Right atrium auricular region (tissue), 2 donors: Measurements from ENCODE around the gene FCSK. TPM values are rescaled to one million over a fixed set of nuclear protein-coding genes. Genes with fewer than 3 reads are reported as not detected.

Source experiments
- DNase-seq: peaks from one replicate; pipeline ENCODE4 v3.0.0-alpha.2; 2019; ENCODE audit warnings: low spot score
- H3K27ac ChIP-seq, 2 donors: fragments of 200-600 bp; sonication (generic); 1 replicate in 1 of 2; 2 replicates in 1 of 2; pipeline ENCODE4 v1.5.1; 2016 to 2019
- H3K27me3 ChIP-seq, 2 donors: fragments of 200-600 bp; sonication (generic); one replicate each; pipeline versions ENCODE4 v1.5.1 to v1.6.0; 2017 to 2019
- H3K36me3 ChIP-seq: fragments of 200-600 bp; sonication (generic); one replicate; pipeline ENCODE4 v1.5.1; 2016
- H3K4me1 ChIP-seq, 2 donors: fragments of 200-600 bp; sonication (generic); one replicate each; pipeline versions ENCODE4 v1.5.1 to v1.6.0; 2017 to 2019
- H3K4me3 ChIP-seq, 2 donors: fragments of 200-600 bp; sonication (generic); 1 replicate in 1 of 2; 2 replicates in 1 of 2; pipeline ENCODE4 v1.5.1; 2017 to 2019; ENCODE audit warnings: mild to moderate bottlenecking in 1 of 2, moderate library complexity in 1 of 2
- H3K9me3 ChIP-seq, 2 donors: fragments of 200-600 bp; sonication (generic); one replicate each; pipeline ENCODE4 v1.5.1; 2019
- total RNA-seq, 2 donors: library from RNA; depleted of rRNA; stranded (reverse); fragments of >200 nt; gene quantifications; one replicate each; pipeline ENCODE4 v1.1.0, GENCODE V29; 2016
- TF ChIP-seq, protein P1 (sequence below), 2 donors: fragments of 200-600 bp; sonication (generic); IDR thresholded peaks; one replicate each; pipeline ENCODE4 v1.5.1; 2019; ENCODE audit warnings: antibody characterized with exemption in 2 of 2

Gene FCSK
- total RNA-seq, 2 donors from 2014 or later: 9.5 to 10.2 TPM

DNA sequence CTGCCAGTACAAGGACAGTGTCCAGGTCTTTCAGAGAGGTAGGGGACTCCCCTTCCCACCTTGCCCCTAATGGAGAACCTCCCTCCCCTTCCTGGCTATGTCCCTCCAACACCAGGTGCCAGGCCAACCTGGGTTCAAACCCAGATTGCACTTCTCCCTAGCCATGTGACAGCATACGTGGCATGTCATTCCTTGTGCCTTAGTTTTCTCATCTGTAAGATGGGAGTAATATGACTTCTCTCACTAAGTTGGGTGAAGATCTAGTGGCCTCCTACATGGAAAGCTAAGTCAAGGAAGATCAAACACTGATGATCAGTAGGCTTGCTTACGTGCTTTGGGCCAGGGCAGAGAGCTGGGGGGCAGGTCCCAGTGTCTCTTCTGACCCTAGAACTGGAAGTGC, 8.8 kb downstream of the FCSK start:
- H3K27me3 ChIP-seq: no peaks in the 10 kb centered on the region
- peaks cover 7% of the 10 kb centered on the region for H3K36me3 ChIP-seq
- no peaks in the 10 kb centered on the region for H3K9me3 ChIP-seq
- H3K4me1 ChIP-seq: peaks cover 0 to 13% of the 10 kb centered on the region in 2 donors
- DNase-seq: no peak
- no peak overlapping the region for H3K27ac ChIP-seq
- TF ChIP-seq, protein P1, sequence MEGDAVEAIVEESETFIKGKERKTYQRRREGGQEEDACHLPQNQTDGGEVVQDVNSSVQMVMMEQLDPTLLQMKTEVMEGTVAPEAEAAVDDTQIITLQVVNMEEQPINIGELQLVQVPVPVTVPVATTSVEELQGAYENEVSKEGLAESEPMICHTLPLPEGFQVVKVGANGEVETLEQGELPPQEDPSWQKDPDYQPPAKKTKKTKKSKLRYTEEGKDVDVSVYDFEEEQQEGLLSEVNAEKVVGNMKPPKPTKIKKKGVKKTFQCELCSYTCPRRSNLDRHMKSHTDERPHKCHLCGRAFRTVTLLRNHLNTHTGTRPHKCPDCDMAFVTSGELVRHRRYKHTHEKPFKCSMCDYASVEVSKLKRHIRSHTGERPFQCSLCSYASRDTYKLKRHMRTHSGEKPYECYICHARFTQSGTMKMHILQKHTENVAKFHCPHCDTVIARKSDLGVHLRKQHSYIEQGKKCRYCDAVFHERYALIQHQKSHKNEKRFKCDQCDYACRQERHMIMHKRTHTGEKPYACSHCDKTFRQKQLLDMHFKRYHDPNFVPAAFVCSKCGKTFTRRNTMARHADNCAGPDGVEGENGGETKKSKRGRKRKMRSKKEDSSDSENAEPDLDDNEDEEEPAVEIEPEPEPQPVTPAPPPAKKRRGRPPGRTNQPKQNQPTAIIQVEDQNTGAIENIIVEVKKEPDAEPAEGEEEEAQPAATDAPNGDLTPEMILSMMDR (IDR thresholded peaks at IDR 0.05): no peak
- no peak overlapping the region for H3K4me3 ChIP-seq

DNA sequence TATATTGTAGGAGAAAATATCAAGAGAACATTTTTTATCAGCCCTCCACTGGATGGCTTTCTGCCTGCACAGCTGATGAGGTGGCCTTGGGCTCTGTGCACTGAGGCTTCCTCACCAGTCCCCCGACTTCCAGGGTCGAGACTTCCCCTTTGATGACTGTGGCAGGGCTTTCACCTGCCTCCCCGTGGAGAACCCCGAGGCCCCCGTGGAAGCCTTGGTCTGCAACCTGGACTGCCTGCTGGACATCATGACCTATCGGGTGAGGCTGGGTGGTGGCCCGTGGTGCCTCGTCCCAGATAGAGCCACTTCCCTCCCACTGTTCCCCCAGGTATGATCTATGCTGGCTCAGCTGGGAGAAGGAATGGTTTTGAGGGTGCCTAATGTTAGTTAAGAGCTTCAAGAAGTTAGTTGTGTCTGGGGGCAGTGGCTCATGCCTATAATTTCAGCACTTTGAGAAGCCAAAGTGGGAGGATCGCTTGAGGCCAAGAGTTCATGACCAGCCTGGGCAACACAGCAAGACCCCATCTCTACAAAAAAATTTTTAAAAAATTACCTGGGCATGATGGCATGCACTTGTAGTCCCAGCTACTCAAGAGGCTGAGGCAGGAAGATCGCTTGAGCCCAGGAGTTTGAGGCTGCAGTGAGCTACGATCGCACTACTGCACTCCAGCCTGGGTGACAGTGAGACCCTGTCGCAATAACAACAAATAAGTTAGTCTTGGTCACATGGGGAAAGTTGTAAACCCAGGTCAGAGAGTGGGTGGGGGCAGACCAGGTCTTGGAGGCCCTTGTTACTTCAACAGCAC, 11.8 kb downstream of the FCSK start:
- Histone ChIP-seq H3K4me3 (no peak overlapping the region), H3K27me3 (no peaks in the 10 kb centered on the region), H3K27ac (no peak overlapping the region), H3K9me3 (no peaks in the 10 kb centered on the region), H3K4me1 (peaks cover 0 to 4% of the 10 kb centered on the region in 2 donors), H3K36me3 (peaks cover 7% of the 10 kb centered on the region)
- TF ChIP-seq, protein P1 (IDR thresholded peaks at IDR 0.05): no peak
- DNase-seq: no peak

DNA sequence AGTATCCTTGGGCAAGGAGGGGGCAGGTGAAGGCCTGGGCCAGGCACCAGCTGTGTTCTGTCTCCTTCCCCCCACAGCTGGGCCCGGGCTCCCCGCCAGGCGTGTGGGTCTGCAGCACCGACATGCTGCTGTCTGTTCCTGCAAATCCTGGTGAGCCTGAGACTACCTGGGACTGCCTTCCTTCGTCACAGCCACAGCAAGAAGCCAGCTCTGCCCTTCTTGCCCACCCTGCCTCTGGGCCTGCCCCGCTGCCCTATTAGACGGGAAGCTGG, 12.3 kb downstream of the FCSK start:
- no peak for DNase-seq
- Histone ChIP-seq H3K27ac (no peak overlapping the region), H3K36me3 (peaks cover 7% of the 10 kb centered on the region), H3K27me3 (no peaks in the 10 kb centered on the region), H3K9me3 (no peaks in the 10 kb centered on the region), H3K4me1 (no peaks in the 10 kb centered on the region), H3K4me3 (no peak overlapping the region)
- TF ChIP-seq, protein P1 (IDR thresholded peaks at IDR 0.05): no peak

DNA sequence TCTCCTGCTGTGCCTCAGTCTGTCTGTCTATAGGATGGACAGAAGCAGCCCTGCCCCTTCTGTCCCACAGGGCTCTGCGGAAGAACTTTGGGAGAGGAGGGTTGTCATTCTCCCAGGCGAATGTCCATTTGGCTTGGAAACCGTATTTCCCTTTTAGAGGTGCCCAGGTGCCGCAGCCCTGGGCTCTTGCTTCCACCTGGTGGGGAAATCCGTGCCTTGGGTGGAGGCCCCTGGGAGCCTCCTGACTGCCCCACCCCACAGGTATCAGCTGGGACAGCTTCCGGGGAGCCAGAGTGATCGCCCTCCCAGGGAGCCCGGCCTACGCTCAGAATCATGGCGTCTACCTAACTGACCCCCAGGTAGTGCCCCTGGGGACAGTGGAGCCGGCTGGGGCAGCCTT, 12.7 kb downstream of the FCSK start:
- Histone ChIP-seq H3K27ac (no peak overlapping the region), H3K4me3 (no peak overlapping the region), H3K36me3 (peaks cover 7% of the 10 kb centered on the region), H3K4me1 (no peaks in the 10 kb centered on the region), H3K27me3 (no peaks in the 10 kb centered on the region), H3K9me3 (no peaks in the 10 kb centered on the region)
- DNase-seq: no peak
- TF ChIP-seq, protein P1 (IDR thresholded peaks at IDR 0.05): no peak

DNA sequence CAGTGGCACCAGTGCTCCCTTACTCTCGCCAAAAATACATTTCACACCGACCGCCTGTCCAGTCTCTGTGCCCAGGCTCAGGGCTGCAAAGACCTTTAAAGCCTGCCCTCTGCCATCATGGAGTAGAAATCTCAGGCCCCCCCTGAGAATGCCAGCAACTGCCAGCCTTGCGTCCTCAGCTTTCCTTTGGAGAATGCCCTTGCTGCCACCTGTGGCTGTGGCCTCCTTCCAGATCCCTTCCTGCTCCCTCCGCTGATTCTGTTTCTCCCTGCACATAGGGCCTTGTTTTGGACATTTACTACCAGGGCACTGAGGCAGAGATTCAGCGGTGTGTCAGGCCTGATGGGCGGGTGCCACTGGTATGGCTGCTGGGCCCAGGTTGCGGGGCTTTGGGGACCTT, 13.2 kb downstream of the FCSK start:
- TF ChIP-seq, protein P1 (IDR thresholded peaks at IDR 0.05): no peak
- peaks cover 7% of the 10 kb centered on the region for H3K36me3 ChIP-seq

More for the DNA sequence above, 13.2 kb downstream of the FCSK start:
- no peaks in the 10 kb centered on the region for H3K4me1 ChIP-seq
- H3K9me3 ChIP-seq: no peaks in the 10 kb centered on the region
- H3K27me3 ChIP-seq: no peaks in the 10 kb centered on the region
- H3K4me3 ChIP-seq: no peak overlapping the region
- H3K27ac ChIP-seq: no peak overlapping the region
- DNase-seq: no peak
